22Rv1 (cell line): ENCODE results near the gene PAN2.

Source experiments
- ZFX ChIP-seq: fragments of 450-650 bp; IDR thresholded peaks from 2 replicates; pipeline ENCODE4 v1.6.1; 2017; ENCODE audit warnings: antibody characterized with exemption, borderline replicate concordance
- TF ChIP-seq, protein P1 (sequence below): fragments of 450-650 bp; IDR thresholded peaks from 2 replicates; pipeline ENCODE4 v1.5.1; 2017; ENCODE audit warnings: mild to moderate bottlenecking

DNA sequence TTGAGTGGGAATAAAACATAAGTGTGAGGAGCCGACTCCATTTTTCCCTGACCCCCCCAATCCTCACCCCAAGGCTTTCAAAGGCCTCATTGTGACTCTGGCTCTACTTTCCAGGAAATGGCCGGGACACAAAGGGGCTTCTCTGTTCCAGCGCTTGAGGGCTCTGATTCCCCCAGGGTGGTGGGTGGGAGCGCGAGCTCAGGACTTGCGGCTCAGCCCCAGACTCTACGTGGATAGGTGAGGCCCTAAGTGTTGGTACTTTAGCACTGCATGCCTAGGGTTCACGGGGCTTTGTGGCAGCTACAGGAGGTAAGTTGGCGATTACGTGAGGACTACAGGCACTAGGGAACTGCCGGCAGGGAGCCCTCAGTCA is 18.6 kb downstream of the PAN2 start:
- TF ChIP-seq, protein P1, sequence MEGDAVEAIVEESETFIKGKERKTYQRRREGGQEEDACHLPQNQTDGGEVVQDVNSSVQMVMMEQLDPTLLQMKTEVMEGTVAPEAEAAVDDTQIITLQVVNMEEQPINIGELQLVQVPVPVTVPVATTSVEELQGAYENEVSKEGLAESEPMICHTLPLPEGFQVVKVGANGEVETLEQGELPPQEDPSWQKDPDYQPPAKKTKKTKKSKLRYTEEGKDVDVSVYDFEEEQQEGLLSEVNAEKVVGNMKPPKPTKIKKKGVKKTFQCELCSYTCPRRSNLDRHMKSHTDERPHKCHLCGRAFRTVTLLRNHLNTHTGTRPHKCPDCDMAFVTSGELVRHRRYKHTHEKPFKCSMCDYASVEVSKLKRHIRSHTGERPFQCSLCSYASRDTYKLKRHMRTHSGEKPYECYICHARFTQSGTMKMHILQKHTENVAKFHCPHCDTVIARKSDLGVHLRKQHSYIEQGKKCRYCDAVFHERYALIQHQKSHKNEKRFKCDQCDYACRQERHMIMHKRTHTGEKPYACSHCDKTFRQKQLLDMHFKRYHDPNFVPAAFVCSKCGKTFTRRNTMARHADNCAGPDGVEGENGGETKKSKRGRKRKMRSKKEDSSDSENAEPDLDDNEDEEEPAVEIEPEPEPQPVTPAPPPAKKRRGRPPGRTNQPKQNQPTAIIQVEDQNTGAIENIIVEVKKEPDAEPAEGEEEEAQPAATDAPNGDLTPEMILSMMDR = no peak
- TF ChIP-seq ZFX = no peak
